GM18526 (cell line): ENCODE measurements around the gene SLC24A3.

Experiments used
- POLR2A ChIP-seq: IDR thresholded peaks from 3 replicates; pipeline ENCODE4 v1.6.1; 2011; ENCODE audit not compliant: insufficient read length; ENCODE audit errors: extremely low read depth

The SLC24A3 gene

GRCh38 chr20:19327401-19327800 is 115.0 kb downstream of the SLC24A3 start:
- no peak for TF ChIP-seq POLR2A

GRCh38 chr20:19328676-19329075 is 116.2 kb downstream of the SLC24A3 start:
- TF ChIP-seq POLR2A, result no peak

GRCh38 chr20:19330038-19330437 is 117.6 kb downstream of the SLC24A3 start:
- no peak for TF ChIP-seq POLR2A

GRCh38 chr20:19330731-19331130 is 118.3 kb downstream of the SLC24A3 start:
- no peak for TF ChIP-seq POLR2A

GRCh38 chr20:19333563-19333962 is 121.1 kb downstream of the SLC24A3 start:
- no peak for TF ChIP-seq POLR2A

- TF ChIP-seq POLR2A, result no peak
These were observed 122.9 kb downstream of the SLC24A3 start for GRCh38 chr20:19335341-19335740.

GRCh38 chr20:19335916-19336315 is 123.5 kb downstream of the SLC24A3 start:
- TF ChIP-seq POLR2A, result no peak

GRCh38 chr20:19336631-19337030 is 124.2 kb downstream of the SLC24A3 start:
- no peak for TF ChIP-seq POLR2A

GRCh38 chr20:19338380-19338779 is 125.9 kb downstream of the SLC24A3 start:
- no peak for TF ChIP-seq POLR2A

GRCh38 chr20:19338960-19339359 is 126.5 kb downstream of the SLC24A3 start:
- no peak for TF ChIP-seq POLR2A

GRCh38 chr20:19341348-19342053 is 129.1 kb downstream of the SLC24A3 start:
- TF ChIP-seq POLR2A, result no peak

- no peak for TF ChIP-seq POLR2A
These were observed 131.9 kb downstream of the SLC24A3 start for GRCh38 chr20:19344341-19344740.

GRCh38 chr20:19347943-19348456 is 135.6 kb downstream of the SLC24A3 start:
- TF ChIP-seq POLR2A, result no peak

GRCh38 chr20:19348582-19348981 is 136.1 kb downstream of the SLC24A3 start:
- TF ChIP-seq POLR2A, result no peak

- no peak for TF ChIP-seq POLR2A
These were observed 137.4 kb downstream of the SLC24A3 start for GRCh38 chr20:19349879-19350278.

- no peak for TF ChIP-seq POLR2A
These were observed 139.1 kb downstream of the SLC24A3 start for GRCh38 chr20:19351542-19351941.

- TF ChIP-seq POLR2A, result no peak
These were observed 142.5 kb downstream of the SLC24A3 start for GRCh38 chr20:19354950-19355349.

- TF ChIP-seq POLR2A, result no peak
These were observed 149.3 kb downstream of the SLC24A3 start for GRCh38 chr20:19361790-19362189.

GRCh38 chr20:19363476-19363875 is 151.0 kb downstream of the SLC24A3 start:
- TF ChIP-seq POLR2A, result no peak
